HG03520 (cell line): ENCODE data around the gene EIF5A.

Experiments
- ATAC-seq: cut with Tn5 transposase; IDR thresholded peaks from one replicate; pipeline ENCODE4 v1.9.1; 2021; ENCODE audit warnings: mild to moderate bottlenecking, moderate library complexity; ENCODE audit not compliant: unreplicated experiment

Gene EIF5A

GRCh38 chr17:7312432-7313087, 5.1 kb downstream of the EIF5A start:
- no peak for ATAC-seq

GRCh38 chr17:7313088-7313889, 5.9 kb downstream of the EIF5A start:
- no peak for ATAC-seq

- ATAC-seq = no peak
Observed at GRCh38 chr17:7313890-7314718, 6.7 kb downstream of the EIF5A start.

- peak; percentile 64 for ATAC-seq
Observed at GRCh38 chr17:7314719-7315569, 7.5 kb downstream of the EIF5A start, which contains the start of gene GPS2. TSS of gene GPS2 (minus strand) at chr17:7315360. CDS start at chr17:7315052, 308 bp downstream.

- ATAC-seq = no peak
Observed at GRCh38 chr17:7315570-7316235, 8.3 kb downstream of the EIF5A start.

GRCh38 chr17:7317161-7317803, 9.9 kb downstream of the EIF5A start:
- no peak for ATAC-seq

- ATAC-seq = no peak
Observed at GRCh38 chr17:7318121-7318860, 10.9 kb downstream of the EIF5A start.

- no peak for ATAC-seq
Observed at GRCh38 chr17:7321466-7321865, 14.0 kb downstream of the EIF5A start.

- no peak for ATAC-seq
Observed at GRCh38 chr17:7322520-7323194, 15.2 kb downstream of the EIF5A start.

GRCh38 chr17:7323731-7324437, 16.5 kb downstream of the EIF5A start:
- no peak for ATAC-seq

- no peak for ATAC-seq
Observed at GRCh38 chr17:7324438-7324779, 17.0 kb downstream of the EIF5A start.

GRCh38 chr17:7325031-7325528, 17.7 kb downstream of the EIF5A start:
- no peak for ATAC-seq

- no peak for ATAC-seq
Observed at GRCh38 chr17:7326186-7326585, 18.8 kb downstream of the EIF5A start.

GRCh38 chr17:7327056-7327455, 19.6 kb downstream of the EIF5A start:
- no peak for ATAC-seq

GRCh38 chr17:7327501-7327900, 20.1 kb downstream of the EIF5A start:
- ATAC-seq = no peak

GRCh38 chr17:7328009-7328408, 20.6 kb downstream of the EIF5A start:
- no peak for ATAC-seq

- ATAC-seq = peak; percentile 22
Observed at GRCh38 chr17:7328840-7329373, 21.5 kb downstream of the EIF5A start, which contains the start of gene NEURL4. TSS of gene NEURL4 (minus strand) at chr17:7329335. CDS start at chr17:7329312, 23 bp downstream.
